NCI-H226 (cell line): ENCODE measurements around the gene DBH.
"Not testable (repeated sequence)": the region's sequence is repeated elsewhere in the genome, so short reads cannot be mapped to it uniquely, and the experiment has no call there.

ENCODE experiments used
- DNase-seq: peaks from one replicate; pipeline ENCODE4 v3.0.0-alpha.2; 2015

The DBH gene

DNA sequence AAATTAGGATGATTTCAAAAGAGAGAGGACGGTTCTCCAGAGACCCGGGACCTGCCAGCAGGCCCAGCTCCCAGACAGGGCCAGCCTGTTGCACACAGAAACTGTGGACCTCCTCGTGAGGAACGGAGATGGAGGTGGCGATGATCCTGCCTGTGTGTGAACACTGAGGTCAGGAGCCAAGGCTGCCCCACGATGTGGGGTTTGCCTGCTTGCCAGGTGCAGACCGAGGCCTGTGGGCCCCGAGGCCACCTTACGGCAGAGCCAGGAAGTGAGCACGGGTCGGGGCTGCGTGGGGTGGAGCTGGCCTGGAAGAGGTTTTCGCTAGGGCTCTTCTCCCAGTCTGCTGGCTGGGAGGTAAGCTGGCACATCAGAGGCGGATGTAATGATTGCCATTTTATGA lies 31.3 kb upstream of the DBH start:
- no peak for DNase-seq

DNA sequence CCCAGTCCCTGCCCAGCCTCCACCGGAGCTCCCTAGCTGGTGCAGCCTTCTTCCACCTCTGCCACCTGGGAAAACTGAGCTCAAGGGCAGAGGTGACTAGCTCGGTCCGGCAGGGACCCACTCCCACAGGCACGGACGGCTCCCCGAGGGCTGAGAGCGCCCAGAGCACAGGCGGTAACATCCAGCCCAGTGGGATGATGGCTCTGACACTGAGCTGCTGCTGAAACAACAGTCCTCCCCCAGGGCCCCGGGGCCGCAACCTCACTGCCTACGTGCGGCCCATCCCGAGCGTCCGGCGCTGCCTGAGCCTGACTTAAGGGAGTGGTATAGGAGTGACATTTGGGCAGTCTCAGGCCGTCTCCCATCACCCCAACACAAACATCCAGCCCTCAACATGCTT lies 30.7 kb upstream of the DBH start:
- DNase-seq: no peak

DNA sequence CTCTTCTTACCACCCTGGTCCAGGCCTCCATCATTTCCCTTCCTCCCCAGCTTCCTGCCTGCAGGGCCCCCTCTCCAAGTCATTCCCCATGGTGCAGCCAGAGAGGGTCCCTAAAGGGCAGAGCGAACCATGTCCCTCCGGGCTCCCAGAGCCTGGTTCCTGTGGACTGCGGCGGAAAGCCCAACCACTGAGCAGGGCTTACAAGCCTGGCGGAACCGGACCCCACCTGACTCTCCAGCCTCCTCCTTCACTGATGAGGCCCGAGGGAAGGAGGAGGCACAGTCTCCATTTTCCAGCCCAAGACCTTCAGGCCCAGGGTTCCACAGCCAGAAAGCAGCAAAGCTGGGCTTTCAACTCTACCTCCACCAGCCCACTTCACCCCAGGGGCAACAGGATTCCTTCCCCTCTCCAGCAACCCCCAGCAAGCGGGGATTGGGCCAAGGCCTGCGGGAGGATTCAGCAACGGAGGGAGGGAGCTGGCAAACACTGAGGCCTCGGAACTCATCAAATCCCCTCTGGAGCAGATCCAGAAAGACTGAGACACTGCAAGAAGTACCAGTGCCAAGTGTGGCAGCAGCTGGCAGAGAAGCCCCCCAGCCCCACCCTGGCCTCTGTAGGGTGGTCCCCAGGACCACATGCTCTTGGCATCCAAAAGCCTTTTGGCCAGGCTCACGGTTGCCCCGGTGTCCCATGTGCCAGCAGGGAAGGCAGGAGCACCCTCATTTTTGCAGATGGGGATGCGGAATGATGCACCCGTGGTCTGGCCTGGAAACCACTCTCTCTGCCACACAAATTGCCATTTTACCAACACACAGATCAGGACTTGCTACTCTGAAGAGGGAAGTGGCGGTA lies 30.1 kb upstream of the DBH start:
- no peak for DNase-seq

DNA sequence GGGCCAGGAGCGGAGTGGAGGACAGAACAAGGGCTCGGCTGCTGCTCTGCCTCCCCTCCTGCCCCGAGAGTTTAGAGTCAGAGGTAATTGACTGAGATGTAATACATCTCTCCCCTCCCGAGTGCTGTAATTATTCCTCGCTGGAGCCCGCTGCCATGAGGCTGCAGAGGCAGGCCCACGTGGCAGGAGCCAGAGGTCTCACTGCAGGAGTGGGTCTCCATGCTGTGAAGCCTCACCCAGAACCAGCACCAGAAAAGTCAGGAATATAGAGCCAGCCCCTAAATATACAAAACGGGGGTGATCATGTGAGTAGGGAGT lies 29.5 kb upstream of the DBH start:
- DNase-seq: no peak

DNA sequence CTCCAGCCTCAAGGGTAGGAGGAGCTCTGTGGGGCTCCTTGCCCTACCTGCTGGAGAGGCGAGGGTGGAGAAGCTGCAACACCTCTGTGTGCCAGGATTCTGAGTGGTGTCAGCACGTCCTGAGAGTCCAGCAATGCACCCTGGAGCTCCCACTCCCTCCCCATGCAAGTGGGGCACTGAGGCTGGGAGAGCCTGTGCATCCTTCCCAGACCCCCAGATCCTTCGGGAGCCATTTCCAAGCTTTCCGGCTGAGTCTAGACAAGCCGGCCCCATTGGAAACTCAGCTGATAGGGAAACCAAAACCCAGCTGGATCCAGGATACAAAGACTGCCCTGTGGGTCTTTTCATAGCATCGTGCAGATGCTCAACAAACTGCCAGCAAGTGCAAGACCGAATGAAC lies 28.8 kb upstream of the DBH start:
- DNase-seq: no peak

DNA sequence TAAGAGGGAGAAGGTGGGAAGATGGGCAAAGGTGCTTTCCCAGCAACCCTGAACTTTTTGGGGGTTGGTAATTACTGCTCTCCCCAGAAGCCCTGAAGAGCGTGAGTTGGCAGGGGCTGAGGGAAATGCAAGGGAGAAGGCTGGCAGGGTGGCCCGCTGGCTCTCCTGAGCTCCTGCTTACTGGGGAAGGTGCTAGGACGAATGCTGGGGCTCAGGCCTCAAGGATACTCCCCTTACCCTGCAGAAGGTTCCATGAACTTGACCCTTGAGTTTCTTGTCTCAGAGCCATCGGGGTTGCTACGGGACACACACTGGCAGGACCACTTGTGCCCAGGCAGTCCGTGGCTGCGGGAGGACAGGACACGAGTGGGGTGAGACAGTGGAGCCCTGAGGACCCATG lies 28.2 kb upstream of the DBH start:
- DNase-seq: no peak

DNA sequence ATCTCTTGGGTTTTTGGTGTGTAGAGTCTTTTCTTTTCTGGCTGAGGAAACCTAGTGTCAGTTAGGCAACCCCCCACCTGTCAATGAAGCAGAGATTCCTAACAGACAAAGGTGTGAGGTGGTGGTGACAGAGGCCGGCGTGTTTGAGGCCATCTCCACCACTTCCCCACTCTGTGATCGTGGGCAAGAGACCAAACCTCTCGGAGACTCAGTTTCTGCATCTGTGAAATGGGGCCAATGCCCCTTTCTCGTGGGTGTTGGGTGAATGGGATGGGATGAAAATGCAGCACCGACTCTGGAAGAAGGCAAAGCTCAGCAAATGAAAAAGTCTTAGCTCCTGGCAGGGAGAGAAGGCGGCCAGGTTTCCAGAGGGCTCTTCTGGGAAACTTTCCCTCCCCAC lies 27.8 kb upstream of the DBH start:
- no peak for DNase-seq

DNA sequence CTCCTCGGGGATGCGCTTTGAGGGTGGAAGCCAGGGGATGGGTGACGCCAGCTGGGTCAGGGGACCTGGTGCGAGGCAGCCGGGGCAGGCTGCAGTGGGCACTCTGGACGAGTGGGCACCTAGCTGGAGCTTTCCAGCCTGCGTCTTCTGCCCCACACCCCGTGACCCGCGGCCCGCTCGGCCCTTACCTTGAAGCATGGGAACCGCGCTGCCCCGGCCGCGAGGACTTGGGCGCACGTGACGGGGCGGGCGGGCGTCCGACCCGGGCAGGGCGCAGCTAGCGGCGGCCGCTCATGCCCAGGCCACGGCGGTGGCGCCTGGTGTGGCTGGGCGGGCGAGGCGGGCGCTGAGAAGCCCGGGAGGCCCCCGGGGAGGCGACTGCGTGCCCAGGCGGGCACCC lies 27.3 kb upstream of the DBH start:
- no peak for DNase-seq

DNA sequence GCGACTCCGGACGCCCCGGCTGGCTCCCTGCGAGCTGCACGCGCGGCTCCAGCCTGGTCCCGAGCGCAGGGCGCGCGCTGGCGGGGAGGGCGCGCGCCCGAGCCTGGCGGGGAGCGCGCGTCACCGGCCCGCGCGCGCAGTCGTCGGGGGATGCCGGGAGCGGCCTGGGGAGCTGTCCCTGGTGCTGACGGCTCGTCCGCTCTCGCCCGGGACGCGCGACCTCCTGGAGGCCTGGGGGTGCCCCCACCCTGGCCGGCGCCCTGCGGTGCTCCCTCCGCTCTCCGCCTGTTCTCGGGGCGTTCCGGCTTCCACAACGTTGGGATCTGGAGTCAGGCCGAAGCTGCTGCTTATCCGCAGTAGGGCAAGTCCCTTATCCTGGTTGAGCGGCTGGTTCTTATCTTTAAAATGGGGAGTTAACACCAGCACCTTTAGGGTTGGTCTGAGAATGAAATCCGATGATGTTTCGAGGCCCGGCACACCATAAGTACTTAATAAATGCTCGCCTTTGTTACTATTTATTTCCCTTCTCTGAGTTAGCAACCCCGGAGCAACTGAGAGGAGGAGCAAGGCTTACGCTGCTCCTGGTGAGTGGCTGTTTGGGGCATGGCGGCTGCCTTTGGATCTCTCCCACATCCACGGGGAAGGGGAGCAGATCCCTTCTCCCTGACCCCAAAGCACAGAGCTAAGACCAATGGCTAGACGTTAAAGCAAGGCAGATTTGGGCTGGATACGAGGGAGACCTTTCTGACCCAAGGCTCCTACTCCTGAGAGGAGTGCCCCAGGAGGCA lies 26.7 kb upstream of the DBH start, which contains the start of gene FAM163B:
Gene FAM163B, minus strand, starts transcription at position 79 of the 788 bp plus-strand sequence. CDS start 29,166 bp downstream, outside the sequence.
- no peak for DNase-seq

DNA sequence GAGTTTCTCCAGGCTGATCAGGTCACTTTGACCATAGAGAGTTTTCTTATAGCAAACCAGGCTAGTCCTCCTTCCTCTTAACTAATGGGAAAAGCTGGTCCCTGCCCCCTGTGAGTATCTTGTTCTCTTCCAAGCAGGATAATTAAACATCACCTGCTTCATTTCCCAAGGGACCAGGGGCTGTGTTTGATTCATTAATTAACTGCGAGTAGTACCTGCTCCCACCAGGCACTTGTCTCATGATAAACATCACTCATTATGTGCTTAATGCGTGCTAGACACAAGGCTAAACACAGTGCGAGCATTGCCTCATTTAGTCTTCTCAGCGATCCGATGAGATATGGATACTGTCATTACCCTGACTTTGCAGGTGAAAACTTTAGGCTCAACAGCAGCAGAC lies 25.3 kb upstream of the DBH start:
- no peak for DNase-seq

DNA sequence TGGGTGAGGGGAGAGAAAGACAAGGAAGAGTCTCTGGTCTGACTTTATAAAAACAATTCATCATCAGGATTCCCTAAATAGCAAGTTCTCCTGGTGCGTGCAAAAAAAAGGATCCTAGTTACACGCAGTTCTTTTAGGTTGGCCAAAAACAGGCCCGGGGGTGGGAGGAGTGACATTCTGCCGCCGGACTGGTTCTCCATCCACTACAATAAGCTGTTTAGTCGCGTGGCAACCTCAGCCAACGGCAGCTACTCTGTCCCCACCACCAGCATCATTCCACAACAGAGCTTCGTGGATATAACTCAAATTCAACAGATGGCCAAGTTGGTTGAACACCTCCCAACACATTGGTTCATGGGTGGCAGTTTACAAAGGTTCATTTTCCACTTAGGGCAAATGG lies 24.1 kb upstream of the DBH start:
- DNase-seq: no peak

DNA sequence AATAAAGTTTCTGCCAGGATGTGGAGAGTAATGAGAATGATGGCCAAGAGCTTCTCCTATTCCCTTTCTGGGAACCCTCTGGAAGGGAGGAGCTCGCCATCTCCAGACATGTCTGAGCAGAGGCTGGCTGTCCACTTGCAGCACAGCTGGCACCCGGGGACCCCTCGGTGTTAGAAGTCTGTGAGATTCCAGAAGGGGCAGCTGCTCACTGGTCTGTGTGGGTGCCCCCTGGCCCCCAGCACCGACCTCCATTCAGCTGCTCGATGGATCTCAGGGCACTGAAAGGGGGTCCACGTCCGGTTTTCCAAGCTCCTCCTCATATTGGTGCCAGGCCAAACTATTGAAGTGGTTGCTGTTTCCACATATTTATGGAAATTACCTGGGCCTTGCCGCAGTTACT lies 23.3 kb upstream of the DBH start:
- no peak for DNase-seq

DNA sequence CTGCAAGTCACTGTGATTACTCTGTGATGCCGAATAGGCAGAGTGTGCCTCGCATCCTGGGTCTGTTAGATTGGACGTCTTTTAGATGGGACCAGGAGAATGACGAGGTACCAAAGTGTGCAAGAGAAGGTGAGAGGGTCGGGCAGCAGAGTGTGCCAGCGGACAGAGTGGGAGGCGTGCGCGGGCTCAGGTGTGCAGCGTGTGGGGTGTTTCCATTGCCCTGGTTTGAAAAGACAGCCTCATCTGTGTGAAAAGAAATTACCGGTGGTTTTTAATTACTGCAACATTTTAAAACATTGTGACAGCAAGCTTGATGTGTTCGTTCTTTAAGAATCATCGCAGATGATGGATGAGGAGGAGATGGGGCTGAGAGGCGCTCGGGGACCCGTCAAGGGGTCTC lies 22.7 kb upstream of the DBH start:
- DNase-seq: no peak

DNA sequence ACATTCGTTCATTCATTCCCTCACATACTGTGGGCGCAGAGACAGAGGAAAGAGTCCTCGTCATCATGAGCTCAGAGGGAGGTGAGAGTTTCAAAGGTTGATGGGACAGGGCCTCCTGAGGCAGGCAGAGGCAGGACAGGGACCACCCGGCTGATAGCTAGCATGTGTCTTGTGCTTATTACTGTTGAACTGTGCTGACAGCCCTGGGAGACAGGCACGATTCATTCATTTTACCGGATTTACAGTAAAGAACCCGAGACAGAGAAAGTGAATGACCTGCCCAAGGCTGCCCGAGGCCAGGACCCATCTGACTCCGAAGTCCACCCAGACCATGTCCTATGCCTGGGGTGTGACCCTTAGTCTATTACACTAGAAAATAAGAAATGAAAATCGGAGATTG lies 22.1 kb upstream of the DBH start:
- DNase-seq: no peak

DNA sequence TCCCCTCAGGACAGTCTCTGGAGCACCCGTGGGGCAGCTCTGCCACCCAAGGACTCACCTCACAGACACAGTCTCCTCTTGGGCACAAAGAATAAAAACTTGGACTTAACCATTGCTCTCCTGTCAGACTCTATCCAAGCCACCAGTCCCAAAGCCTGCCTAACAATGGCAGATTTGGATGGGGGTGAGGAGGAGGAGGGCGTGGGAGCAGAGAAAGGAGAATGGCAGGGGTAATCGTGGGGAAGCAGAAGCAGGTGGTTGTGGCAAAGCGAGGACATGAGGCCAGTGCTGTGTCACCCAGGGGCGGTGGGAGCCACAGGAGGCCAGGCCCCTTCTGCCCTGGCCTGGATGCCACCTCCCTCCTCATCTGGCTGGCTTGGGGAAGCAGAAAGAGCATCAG lies 21.5 kb upstream of the DBH start:
- DNase-seq: no peak

DNA sequence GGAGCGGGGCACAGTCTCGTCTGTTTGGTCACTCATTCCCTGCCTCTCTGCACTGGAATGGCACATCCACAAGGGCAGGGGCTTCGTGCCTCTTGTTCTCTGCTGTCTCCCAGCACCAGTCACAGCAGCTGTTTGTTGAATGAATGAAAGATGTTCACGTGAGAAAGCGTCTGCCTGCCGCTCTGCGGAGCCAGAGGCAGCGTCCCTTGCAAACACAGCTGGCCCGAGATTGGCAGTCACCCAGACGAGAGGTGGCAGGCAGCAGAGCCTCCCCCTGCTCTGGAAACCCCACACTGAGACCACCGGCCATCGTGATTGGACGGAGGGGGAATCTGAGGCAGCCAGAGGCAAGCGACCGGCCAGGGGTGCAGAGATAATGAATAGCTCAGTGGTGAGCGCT lies 21.0 kb upstream of the DBH start:
- no peak for DNase-seq

DNA sequence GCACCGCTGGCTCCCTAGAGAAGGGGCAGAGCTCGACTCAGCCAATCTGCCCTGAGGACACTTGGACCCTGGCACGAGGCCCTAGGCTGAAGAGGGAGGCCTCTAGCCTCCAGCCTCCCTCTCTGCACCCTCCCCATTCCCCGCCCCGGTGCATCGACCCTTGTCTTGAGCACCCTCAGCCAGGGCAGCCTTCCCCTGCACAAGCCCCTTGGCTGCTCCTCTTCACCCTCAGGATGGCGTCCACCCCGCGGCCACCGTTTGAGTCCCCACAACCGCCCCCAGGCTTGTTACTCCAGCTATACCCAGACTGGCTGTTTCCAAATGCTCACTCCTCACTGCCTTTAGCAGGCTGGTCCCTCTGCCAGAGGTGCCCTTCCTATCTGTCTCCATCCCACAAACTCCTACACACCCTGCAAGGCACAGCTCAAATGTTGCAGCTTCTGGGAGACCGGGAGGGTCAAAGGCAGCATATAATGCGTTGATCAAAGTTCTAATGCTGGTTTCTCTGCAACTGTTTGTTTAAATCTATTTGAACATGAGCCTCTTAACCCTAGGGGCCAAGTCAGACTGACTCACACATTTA lies 20.5 kb upstream of the DBH start:
- no peak for DNase-seq

DNA sequence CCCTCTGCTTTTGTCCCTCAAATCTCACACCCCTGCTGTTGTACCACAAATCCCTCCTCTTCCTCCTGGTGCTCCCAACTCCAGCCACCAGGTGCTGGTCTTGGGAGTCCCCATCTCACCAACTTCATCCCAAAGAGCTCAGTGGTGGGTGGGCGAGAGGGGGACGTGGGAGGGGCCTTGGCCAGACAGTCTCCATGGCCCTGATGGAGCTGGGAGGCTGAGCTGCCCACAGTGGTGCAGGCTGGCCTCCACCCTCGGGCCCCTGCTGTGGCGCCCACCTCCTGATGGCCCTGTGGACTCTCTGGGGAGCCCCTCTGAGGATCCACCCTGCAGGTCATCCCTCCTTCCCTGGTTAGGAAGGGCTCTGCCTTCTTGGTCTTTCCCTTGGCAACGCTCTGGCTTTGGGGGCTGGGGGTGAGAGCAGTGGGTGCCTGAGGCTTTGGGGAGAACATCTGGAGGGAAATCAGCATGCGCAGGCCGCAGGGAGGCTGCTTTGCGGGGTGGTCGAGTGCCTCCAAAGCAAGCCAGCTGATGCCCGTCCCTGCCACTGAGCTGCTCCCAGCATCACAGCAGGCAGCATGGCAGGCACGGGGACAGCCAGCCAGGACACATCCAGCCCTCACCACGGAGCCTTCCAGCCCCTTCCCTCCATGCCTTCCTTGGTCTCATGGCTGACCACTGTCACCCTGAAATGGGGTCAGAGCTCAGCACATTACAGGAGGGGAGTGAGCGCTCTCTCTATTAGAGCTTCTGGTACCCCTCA lies 19.3 kb upstream of the DBH start:
- DNase-seq: no peak

DNA sequence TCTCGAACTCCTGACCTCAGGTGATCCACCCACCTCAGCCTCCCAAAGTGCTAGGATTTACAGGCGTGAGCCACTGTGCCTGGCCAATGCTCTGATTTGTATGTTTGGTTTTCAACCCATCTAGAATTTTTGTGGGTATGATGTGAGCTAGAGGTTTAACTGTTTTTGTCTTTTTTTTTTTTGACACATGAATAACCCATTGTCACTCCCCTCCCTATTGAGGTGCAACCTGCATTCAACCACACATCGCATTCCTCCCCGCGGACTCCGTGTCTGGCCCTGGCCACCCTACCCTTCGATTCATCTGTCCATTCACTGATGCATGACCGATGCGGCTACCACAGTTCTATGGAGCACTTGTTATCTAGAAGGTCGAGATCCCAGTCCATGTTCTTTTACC lies 17.4 kb upstream of the DBH start:
- DNase-seq: no peak

DNA sequence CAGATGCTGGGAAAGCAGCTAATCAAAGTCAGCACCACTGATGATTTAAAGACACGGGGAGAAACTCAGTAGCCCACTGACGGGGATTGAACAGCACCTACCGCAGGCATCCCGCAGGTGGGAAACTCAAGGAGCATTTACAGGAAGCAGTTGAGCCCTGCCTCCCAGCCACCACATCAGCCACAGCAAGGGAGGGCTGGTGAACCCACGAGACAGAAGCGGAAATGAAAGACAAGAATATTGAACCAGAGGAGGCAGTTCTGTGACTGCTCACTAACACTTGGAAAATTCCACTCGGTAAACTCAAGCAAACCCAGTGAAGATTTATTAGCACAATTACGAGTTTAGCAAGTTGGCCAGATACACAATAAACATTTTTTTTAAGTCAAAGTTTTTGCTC lies 16.4 kb upstream of the DBH start:
- DNase-seq: no peak

DNA sequence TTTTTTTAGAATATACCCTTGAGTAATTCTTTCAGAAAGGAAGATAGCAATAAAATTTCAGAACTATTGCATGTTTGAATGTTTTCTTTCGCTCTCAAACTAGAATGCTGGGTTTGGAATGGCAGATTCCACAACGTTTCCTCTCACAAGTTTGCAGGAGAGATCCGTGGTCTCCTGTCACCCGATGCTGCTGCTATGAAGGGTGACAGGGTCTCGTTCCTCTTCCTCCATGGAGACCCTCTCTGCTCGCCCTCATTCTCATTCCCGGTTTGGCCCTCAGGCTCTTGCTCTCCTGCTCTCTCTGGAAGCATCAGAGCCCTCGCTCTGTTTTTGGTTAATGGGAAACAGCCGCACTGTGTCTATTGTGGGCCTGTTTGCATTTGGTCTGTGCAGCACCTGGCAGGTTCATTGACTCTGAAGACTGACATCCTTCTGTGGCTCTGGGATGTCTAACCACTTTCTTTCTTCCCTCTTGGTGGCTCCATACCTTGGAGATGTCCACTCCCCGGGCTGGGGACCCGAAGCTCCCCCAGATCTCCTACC lies 14.4 kb upstream of the DBH start:
- DNase-seq: no peak

DNA sequence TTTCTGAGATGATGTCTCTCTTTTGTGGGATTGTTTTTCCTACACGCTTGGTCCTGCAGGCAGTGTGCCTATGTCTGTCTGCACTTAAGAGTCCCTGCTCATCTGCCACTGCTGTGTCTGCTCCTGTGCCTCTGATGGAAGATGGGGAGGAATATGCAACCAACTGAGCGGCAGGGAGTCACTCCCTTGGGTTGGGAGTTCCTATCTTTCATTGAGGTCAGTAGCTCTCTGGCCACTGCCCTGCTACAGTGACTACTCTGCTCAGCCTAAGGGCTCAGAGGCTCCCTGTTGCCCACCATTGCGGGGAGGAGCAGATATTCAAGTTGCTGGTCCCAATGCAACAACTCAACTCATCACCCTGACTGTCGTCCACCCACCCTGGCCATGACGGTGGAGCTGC lies 13.6 kb upstream of the DBH start:
- no peak for DNase-seq

DNA sequence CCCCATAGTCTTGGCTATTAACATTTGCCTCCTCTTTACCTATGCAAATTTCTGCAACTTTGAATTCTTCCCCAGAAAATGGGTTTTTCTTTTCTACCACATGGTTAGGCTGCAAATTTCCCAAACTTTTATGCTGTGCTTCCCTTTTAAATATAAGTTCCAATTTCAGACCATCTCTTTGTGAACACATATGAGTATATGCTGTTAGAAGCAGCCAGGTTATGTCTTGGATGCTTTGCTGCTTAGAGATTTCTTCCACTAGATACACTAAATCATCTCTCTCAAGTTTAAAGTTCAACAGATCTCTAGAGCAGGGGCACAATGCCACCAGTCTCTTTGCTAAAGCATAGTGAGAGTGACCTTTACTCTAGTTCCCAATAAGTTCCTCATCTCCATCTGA lies 10.2 kb upstream of the DBH start:
- not testable (repeated sequence) for DNase-seq
